H1 (cell line): Measurements from ENCODE around the gene MMP20. TPM values are rescaled to one million over a fixed set of nuclear protein-coding genes. Genes with fewer than 3 reads are reported as not detected.
A peak's percentile ranks its signal among the peaks of the same experiment; 100 is the strongest.

Experiments used
- CTCF ChIA-PET: fragments of 300-600 bp; sonication (Branson Sonifier 250); formaldehyde crosslinking; loops from one replicate; lab custom pipeline; 2021; ENCODE audit not compliant: partially characterized antibody; lab: Charles Lee
- POLR2A ChIA-PET: fragments of 300-600 bp; sonication (Branson Sonifier 250); formaldehyde crosslinking; loops from one replicate; lab custom pipeline; 2021; ENCODE audit warnings: inconsistent platforms; ENCODE audit not compliant: partially characterized antibody; lab: Charles Lee
- DNase-seq, 2 experiments: peaks; one replicate each; pipeline versions ENCODE4 v3.0.0 to v3.0.0-alpha.2; 2010 to 2022; ENCODE audit warnings: low spot score in 2 of 2, low read depth in 1 of 2, mixed read lengths in 1 of 2
- FAIRE-seq: peaks from 2 replicates; lab custom pipeline; 2011; peaks lifted over from hg19 to GRCh38; lab: Jason Lieb, UNC
- H2AFZ ChIP-seq: 2 replicates; pipeline ENCODE4 v1.8.1; 2012; ENCODE audit warnings: low read length, inconsistent platforms
- H2AK5ac ChIP-seq: 2 replicates; pipeline ENCODE4 v1.6.1; 2013; ENCODE audit warnings: low read depth, low read length
- H2BK120ac ChIP-seq: replicated peaks from 2 replicates; pipeline ENCODE3; 2013; ENCODE audit warnings: low read depth, low read length, inconsistent platforms
- H2BK12ac ChIP-seq: 2 replicates; pipeline ENCODE4 v1.6.1; 2013; ENCODE audit warnings: low read depth, low read length
- H2BK15ac ChIP-seq: 2 replicates; pipeline ENCODE4 v1.6.1; 2013; ENCODE audit warnings: low read length
- H2BK20ac ChIP-seq: 2 replicates; pipeline ENCODE4 v1.6.1; 2013; ENCODE audit warnings: low read length
- H2BK5ac ChIP-seq: 2 replicates; pipeline ENCODE4 v1.6.1; 2013; ENCODE audit warnings: low read depth, low read length
- H3K14ac ChIP-seq: 2 replicates; pipeline ENCODE4 v1.6.1; 2013; ENCODE audit warnings: inconsistent platforms; ENCODE audit not compliant: insufficient read length
- H3K18ac ChIP-seq: 2 replicates; pipeline ENCODE4 v1.6.1; 2013; ENCODE audit warnings: low read length; ENCODE audit errors: extremely low read depth
- H3K23ac ChIP-seq: 2 replicates; pipeline ENCODE4 v1.6.1; 2013; ENCODE audit warnings: inconsistent platforms; ENCODE audit not compliant: insufficient read length
- H3K23me2 ChIP-seq: 2 replicates; pipeline ENCODE4 v1.6.1; 2013; ENCODE audit warnings: low read depth, low read length
- H3K27ac ChIP-seq: 2 replicates; pipeline ENCODE4 v1.6.1; 2011; ENCODE audit warnings: low read depth, low read length, inconsistent platforms
- H3K27me3 ChIP-seq, 4 experiments: replicated peaks in 1 of 4; 1 replicate in 1 of 4; 2 replicates in 3 of 4; pipeline versions ENCODE4 v1.6.1 to v1.8.1; 2011 to 2013; ENCODE audit warnings: low read length in 3 of 4, mild to moderate bottlenecking in 3 of 4, inconsistent platforms in 2 of 4, mixed read lengths in 2 of 4, moderate library complexity in 1 of 4; ENCODE audit not compliant: control insufficient read depth in 3 of 4, insufficient read depth in 3 of 4; ENCODE audit errors: extremely low read depth in 1 of 4
- H3K36me3 ChIP-seq, 4 experiments: 2 replicates each; pipeline versions ENCODE4 v1.6.1 to v1.8.1; 2011 to 2013; ENCODE audit warnings: mild to moderate bottlenecking in 4 of 4, low read length in 3 of 4, moderate library complexity in 2 of 4, control low read depth in 1 of 4, inconsistent platforms in 1 of 4; ENCODE audit not compliant: insufficient read depth in 4 of 4, control insufficient read depth in 2 of 4
- H3K4ac ChIP-seq: replicated peaks from 2 replicates; pipeline ENCODE3; 2013; ENCODE audit warnings: low read length, low read depth, mixed read lengths, inconsistent platforms; ENCODE audit not compliant: insufficient read length
- H3K4me1 ChIP-seq, 4 experiments: replicated peaks in 1 of 4; 1 replicate in 1 of 4; 2 replicates in 3 of 4; pipeline versions ENCODE4 v1.6.1 to v1.8.1; 2011 to 2013; ENCODE audit warnings: low read length in 3 of 4, inconsistent platforms in 2 of 4, mixed read lengths in 1 of 4; ENCODE audit not compliant: insufficient read depth in 4 of 4, control insufficient read depth in 3 of 4
- H3K4me2 ChIP-seq, 2 experiments: 2 replicates each; pipeline versions ENCODE4 v1.6.1 to v1.8.1; 2011 to 2013; ENCODE audit warnings: low read depth in 2 of 2, low read length in 2 of 2, control low read depth in 1 of 2, inconsistent platforms in 1 of 2, mild to moderate bottlenecking in 1 of 2; ENCODE audit not compliant: insufficient read depth in 1 of 2
- H3K4me3 ChIP-seq, 4 experiments: fragments of 200-600, 300-600 bp in 1 of 4; sonication (generic), shearing (Covaris generic), sonication (Bioruptor Twin) in 1 of 4; 2 replicates each; pipeline versions ENCODE4 v1.5.1 to v1.8.1; 2011 to 2016; ENCODE audit warnings: low read length in 4 of 4, low read depth in 3 of 4, control low read depth in 2 of 4, inconsistent platforms in 2 of 4, mild to moderate bottlenecking in 2 of 4, mixed read lengths in 1 of 4, moderate library complexity in 1 of 4; ENCODE audit not compliant: insufficient read depth in 2 of 4; ENCODE audit errors: extremely low read depth in 1 of 4
- H3K56ac ChIP-seq: replicated peaks from 2 replicates; pipeline ENCODE3; 2013; ENCODE audit warnings: low read depth, mild to moderate bottlenecking, mixed read lengths, low read length, inconsistent platforms; ENCODE audit not compliant: insufficient read length
- H3K79me1 ChIP-seq: 2 replicates; pipeline ENCODE4 v1.6.1; 2013; ENCODE audit warnings: low read depth, low read length, control low read depth
- H3K79me2 ChIP-seq, 2 experiments: 2 replicates each; pipeline versions ENCODE4 v1.6.1 to v1.8.1; 2012 to 2013; ENCODE audit warnings: low read length in 2 of 2, mild to moderate bottlenecking in 2 of 2, inconsistent platforms in 1 of 2; ENCODE audit not compliant: insufficient read depth in 2 of 2, control insufficient read depth in 1 of 2
- H3K9ac ChIP-seq, 4 experiments: replicated peaks in 1 of 4; 1 replicate in 1 of 4; 2 replicates in 3 of 4; pipeline versions ENCODE4 v1.6.1 to v1.8.1; 2011 to 2013; ENCODE audit warnings: low read depth in 3 of 4, low read length in 3 of 4, control low read depth in 2 of 4, mild to moderate bottlenecking in 2 of 4, moderate library complexity in 2 of 4, inconsistent platforms in 1 of 4; ENCODE audit errors: extremely low read depth in 1 of 4
- H3K9me3 ChIP-seq, 2 experiments: 2 replicates each; pipeline versions ENCODE4 v1.6.1 to v1.8.1; 2012 to 2013; ENCODE audit warnings: mild to moderate bottlenecking in 2 of 2, moderate library complexity in 2 of 2, control low read depth in 1 of 2, inconsistent platforms in 1 of 2, low read depth in 1 of 2, low read length in 1 of 2, mixed read lengths in 1 of 2; ENCODE audit not compliant: insufficient read depth in 2 of 2
- H4K20me1 ChIP-seq, 2 experiments: replicated peaks in 1 of 2; 2 replicates each; pipeline versions ENCODE3 to v1.8.1; 2011 to 2013; ENCODE audit warnings: inconsistent platforms in 2 of 2, low read length in 2 of 2, mild to moderate bottlenecking in 1 of 2; ENCODE audit not compliant: insufficient read depth in 2 of 2, control insufficient read depth in 1 of 2
- H4K5ac ChIP-seq: 2 replicates; pipeline ENCODE4 v1.6.1; 2013; ENCODE audit warnings: low read length, low read depth, mixed read lengths, inconsistent platforms; ENCODE audit not compliant: insufficient read length
- H4K8ac ChIP-seq: 2 replicates; pipeline ENCODE4 v1.8.0; 2013; ENCODE audit warnings: mild to moderate bottlenecking, moderate library complexity, low read length, inconsistent platforms; ENCODE audit not compliant: insufficient read depth; ENCODE audit errors: extremely low read depth
- H4K91ac ChIP-seq: replicated peaks from 2 replicates; pipeline ENCODE3; 2013; ENCODE audit warnings: low read length, mixed read lengths, inconsistent platforms; ENCODE audit not compliant: insufficient read length
- CBX5 ChIP-seq: fragments of 300-800, 300-1000 bp; sonication (generic); IDR thresholded peaks from 2 replicates; pipeline ENCODE4 v1.7.1; 2016; ENCODE audit warnings: antibody characterized with exemption, low read length, low read depth
- CTCF ChIP-seq, 3 experiments: IDR thresholded peaks; 1 replicate in 2 of 3; 2 replicates in 1 of 3; pipeline versions ENCODE4 v1.5.1 to v1.6.1; 2011; ENCODE audit warnings: low read length in 3 of 3, mild to moderate bottlenecking in 3 of 3, inconsistent platforms in 2 of 3, low read depth in 1 of 3, moderate library complexity in 1 of 3; ENCODE audit not compliant: insufficient read depth in 1 of 3; ENCODE audit errors: control extremely low read depth in 1 of 3
- EGR1 ChIP-seq: IDR thresholded peaks from 2 replicates; pipeline ENCODE4 v1.6.1; 2011; ENCODE audit warnings: low read depth, low read length, borderline replicate concordance
- RAD21 ChIP-seq, 2 experiments: IDR thresholded peaks in 1 of 2; conservative IDR thresholded peaks in 1 of 2; 2 replicates each; pipeline ENCODE4 v1.6.1; 2011; ENCODE audit warnings: low read depth in 2 of 2, low read length in 2 of 2, improper control_type of control experiment in 1 of 2, inconsistent platforms in 1 of 2, mild to moderate bottlenecking in 1 of 2, moderate library complexity in 1 of 2
- RBBP5 ChIP-seq: IDR thresholded peaks from 2 replicates; pipeline ENCODE4 v1.7.1; 2012; ENCODE audit warnings: low read depth, mild to moderate bottlenecking, inconsistent platforms, low read length, moderate library complexity, borderline replicate concordance
- SAP30 ChIP-seq: fragments of 300-600 bp; sonication (generic); IDR thresholded peaks from 2 replicates; pipeline ENCODE4 v1.7.1; 2012; ENCODE audit warnings: low read length, moderate library complexity, mild to moderate bottlenecking, inconsistent platforms; ENCODE audit not compliant: insufficient read depth, insufficient replicate concordance
- SP2 ChIP-seq: IDR thresholded peaks from 2 replicates; pipeline ENCODE4 v1.6.1; 2012; ENCODE audit warnings: mild to moderate bottlenecking, low read length, inconsistent platforms
- TBP ChIP-seq: IDR thresholded peaks from 2 replicates; pipeline ENCODE4 v1.6.1; 2011; ENCODE audit warnings: low read depth, low read length, improper control_type of control experiment
- WGBS, 2 experiments: shearing (Covaris generic) in 1 of 2; methylation state at CpG; one replicate each; pipeline versions ENCODE4 v1.1.6 to v1.1.7; 2013 to 2015; ENCODE audit warnings: low lambda C conversion rate in 2 of 2, mixed read lengths in 2 of 2, inconsistent platforms in 1 of 2, low coverage in 1 of 2, missing lambda C conversion rate in 1 of 2; ENCODE audit not compliant: insufficient replicate concordance in 2 of 2, insufficient coverage in 1 of 2, insufficient read length in 1 of 2; ENCODE audit errors: extremely low coverage in 1 of 2, missing lambda C conversion rate in 1 of 2; 5-methylcytosine and 5-hydroxymethylcytosine counted together
- polyA plus RNA-seq, 7 experiments: library from polyadenylated mRNA; depleted of rRNA in 3 of 7; stranded (reverse) in 5 of 7; unstranded in 2 of 7; fragments of >200 nt in 5 of 7; fragments of 200-250 nt in 2 of 7; gene quantifications; 1 replicate in 5 of 7; 2 replicates in 1 of 7; 4 replicates in 1 of 7; pipeline versions ENCODE4 v1.2.1 to v1.2.3, GENCODE V29; 2011 to 2013; ENCODE audit warnings: missing spikeins in 2 of 7, mixed read lengths in 2 of 7
- total RNA-seq: library from RNA; stranded (reverse); fragmentation: NEBNext Ultra II Directional; extraction: Animal tissue kit (Norgen Biotek cat#: 25700); gene quantifications from 2 replicates; pipeline ENCODE4 v1.2.1, GENCODE V29; 2021

Gene MMP20
- total and polyA plus RNA-seq, 2 of the 8 experiments (the other 6 are each of a cell fraction or from before 2014, with no cell fraction given) = not detected

GRCh38 chr11:102666331-102666957 is 41.3 kb upstream of the MMP20 start:
- 15% methylated on average over 4 of the region's 4 CpGs; no CpG with 5 or more reads in 1 of the 2 experiments for WGBS, 2 experiments
- H4K5ac ChIP-seq = no peak overlapping the region
- H4K91ac ChIP-seq = no peak overlapping the region
- no peak overlapping the region for H3K14ac ChIP-seq
- no peak overlapping the region for H2BK120ac ChIP-seq
- no peak overlapping the region for H3K9ac ChIP-seq
- H2AFZ ChIP-seq = peak overlapping the region; percentile 93
- no peak overlapping the region for H2BK20ac ChIP-seq
- FAIRE-seq = peak; percentile 95
- POLR2A ChIA-PET = interaction anchor here (0.7 kb wide), 1 partner anchor 9 kb away, joined by 4 read pairs; no protein-coding TSS in a partner anchor
- H3K79me1 ChIP-seq = no peaks in the 10 kb centered on the region
- H3K4me2 ChIP-seq = no peak overlapping the region
- no peak for DNase-seq
- CTCF ChIA-PET = interaction anchor here (0.6 to 4.5 kb wide), 68 partner anchors 8 to 397 kb away, joined by 3 to 58 read pairs (median 4); no protein-coding TSS in a partner anchor
- H2BK5ac ChIP-seq = no peak overlapping the region
- no peak overlapping the region for H2BK15ac ChIP-seq
- no peak overlapping the region for H3K27ac ChIP-seq
- no peaks in the 10 kb centered on the region for H3K23me2 ChIP-seq
- H3K36me3 ChIP-seq = no peaks in the 10 kb centered on the region; a peak in 1 of 8 replicates
- H3K23ac ChIP-seq = no peak overlapping the region
- H3K56ac ChIP-seq = no peak overlapping the region
- H3K9me3 ChIP-seq = no peaks in the 10 kb centered on the region
- no peak overlapping the region for H3K18ac ChIP-seq
- no peak overlapping the region for H3K4me3 ChIP-seq
- H3K4me1 ChIP-seq = peaks cover 0 to 3% (median 0%) of the 10 kb centered on the region in 4 experiments; a peak in 1 of 7 replicates
- no peak overlapping the region for H2AK5ac ChIP-seq
- no peaks in the 10 kb centered on the region for H3K27me3 ChIP-seq
- H4K8ac ChIP-seq = no peak overlapping the region
- H4K20me1 ChIP-seq = no peaks in the 10 kb centered on the region
- H3K4ac ChIP-seq = no peak overlapping the region
- no peak overlapping the region for H2BK12ac ChIP-seq
- H3K79me2 ChIP-seq = no peaks in the 10 kb centered on the region
- TF ChIP-seq RBBP5 = no peak
- no peak for TF ChIP-seq EGR1
- TF ChIP-seq SP2 = no peak
- no peak for TF ChIP-seq TBP
- TF ChIP-seq CTCF (IDR thresholded peaks at IDR 0.05; ENCODE audit: control extremely low read depth in 1 of 3, insufficient read depth in 1 of 3, low read depth in 1 of 3, low read length in 3 of 3) = peak; percentile 8 to 84 (median 72)
- peak; percentile 91 to 94 for TF ChIP-seq RAD21 (IDR thresholded peaks at IDR 0.05 in 1 of 2, conservative IDR thresholded peaks at IDR 0.05 in 1 of 2; ENCODE audit: low read depth in 2 of 2, low read length in 2 of 2)
- no peak for TF ChIP-seq SAP30
- TF ChIP-seq CBX5 = no peak
- TF ChIP-seq, all 59 proteins: peak for 2
